HG03135 (cell line): ENCODE data around the gene GRIN1.

ENCODE experiments used
- ATAC-seq: cut with Tn5 transposase; IDR thresholded peaks from one replicate; pipeline ENCODE4 v1.9.1; 2021; ENCODE audit warnings: mild to moderate bottlenecking, moderate library complexity; ENCODE audit not compliant: unreplicated experiment

GRIN1 gene

GRCh38 chr9:137189297-137190295 is 50.6 kb downstream of the GRIN1 start:
- no peak for ATAC-seq

- no peak for ATAC-seq
Observed at GRCh38 chr9:137190315-137190856, 51.4 kb downstream of the GRIN1 start.

- ATAC-seq, result no peak
Observed at GRCh38 chr9:137191245-137191644, 52.3 kb downstream of the GRIN1 start.

DNA sequence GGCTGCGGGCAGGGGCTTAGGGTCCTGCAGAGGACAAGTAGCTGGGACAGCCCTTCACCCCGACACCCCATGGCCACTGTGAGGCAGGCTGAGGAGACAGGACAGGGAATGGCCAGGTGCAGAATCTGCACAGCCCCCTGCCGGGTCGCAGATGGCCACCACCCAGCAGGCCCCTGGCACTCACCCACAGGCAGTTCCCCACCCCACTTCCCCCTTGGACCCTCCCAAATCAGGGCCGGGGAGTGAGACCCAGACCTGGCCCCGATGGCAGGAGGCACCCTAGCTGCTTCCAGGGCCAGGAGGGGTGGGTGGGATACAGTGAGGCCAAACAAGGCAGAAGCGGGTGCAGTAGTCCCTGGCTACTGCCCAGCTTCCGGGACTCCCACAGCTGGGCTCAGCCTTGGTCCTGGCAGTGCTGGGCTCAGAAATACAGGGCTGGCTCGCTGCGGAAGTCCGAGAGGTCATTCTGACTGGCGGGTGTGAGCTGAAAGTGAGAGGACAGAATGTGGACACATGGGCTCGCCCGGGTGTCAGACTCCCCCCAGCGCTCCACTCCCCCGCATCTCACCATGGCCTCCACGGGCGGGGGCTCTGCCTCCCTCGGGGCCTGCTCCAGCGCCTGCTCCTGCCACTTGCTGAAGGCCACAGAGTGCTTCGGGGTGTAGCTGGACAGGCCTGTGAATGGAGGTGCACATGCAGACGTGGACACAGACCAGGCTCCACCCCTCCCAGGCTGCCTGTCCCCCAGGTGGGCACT is 52.9 kb downstream of the GRIN1 start:
- no peak for ATAC-seq

GRCh38 chr9:137192448-137192780 is 53.5 kb downstream of the GRIN1 start:
- no peak for ATAC-seq

- ATAC-seq, result no peak
Observed at GRCh38 chr9:137192859-137193258, 53.9 kb downstream of the GRIN1 start.

GRCh38 chr9:137193771-137194170 is 54.8 kb downstream of the GRIN1 start:
- ATAC-seq, result no peak

GRCh38 chr9:137194388-137194787 is 55.4 kb downstream of the GRIN1 start:
- no peak for ATAC-seq

DNA sequence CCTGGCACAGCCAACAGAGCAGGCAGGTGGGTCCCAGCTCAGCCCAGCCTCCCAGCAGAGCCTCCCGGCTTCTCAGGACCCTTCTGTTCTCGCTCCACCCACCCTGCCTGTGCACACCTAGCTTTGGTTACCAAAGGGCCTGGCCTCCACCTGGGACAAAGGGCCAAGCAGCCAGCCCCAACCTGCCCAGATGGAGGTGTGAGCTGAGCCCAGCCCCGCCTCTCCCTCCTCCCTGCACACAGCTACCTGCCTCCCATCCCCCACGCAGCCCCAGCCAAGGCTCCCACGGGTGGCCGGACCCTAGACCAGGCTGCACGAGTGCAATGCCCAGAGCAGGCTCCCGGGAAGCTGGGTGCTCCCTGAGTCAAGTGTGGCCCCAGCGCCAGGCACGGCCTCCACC is 56.0 kb downstream of the GRIN1 start:
- ATAC-seq, result no peak

DNA sequence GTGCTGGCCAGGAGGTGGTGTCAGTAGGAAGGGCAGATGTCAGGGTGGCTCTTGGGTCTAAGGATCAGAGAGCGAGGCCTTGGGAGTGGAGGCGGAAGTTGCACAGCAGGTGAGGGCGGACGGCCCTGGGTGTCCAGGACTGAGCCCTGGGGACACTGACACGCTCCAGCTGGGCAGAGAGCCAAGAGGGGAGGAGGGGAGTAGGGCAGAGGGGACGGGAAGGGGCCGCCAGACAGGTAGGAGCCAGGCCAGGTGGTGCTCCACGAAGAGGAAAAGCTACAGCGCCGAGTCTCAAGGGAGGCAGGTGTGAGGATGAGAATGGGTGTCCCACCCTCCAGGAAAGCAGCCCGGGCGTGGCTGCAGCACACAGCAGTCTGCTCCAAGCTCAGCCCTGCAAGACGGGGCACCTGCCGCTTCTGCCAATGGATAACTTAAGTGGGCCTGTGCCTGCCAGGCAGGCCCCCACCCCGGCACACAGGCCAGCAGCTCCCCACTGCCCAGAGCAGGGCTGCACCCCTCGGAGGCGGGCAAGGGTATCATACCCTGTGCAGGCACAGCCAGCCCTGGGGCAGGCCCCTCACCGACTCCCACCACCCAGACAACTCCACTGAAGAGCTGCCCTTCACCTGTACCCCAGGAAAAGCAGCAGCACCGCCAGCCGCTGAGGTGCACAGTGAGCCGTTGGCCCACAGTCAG is 56.7 kb downstream of the GRIN1 start:
- ATAC-seq, result no peak

GRCh38 chr9:137198051-137198901 is 59.3 kb downstream of the GRIN1 start:
- no peak for ATAC-seq

DNA sequence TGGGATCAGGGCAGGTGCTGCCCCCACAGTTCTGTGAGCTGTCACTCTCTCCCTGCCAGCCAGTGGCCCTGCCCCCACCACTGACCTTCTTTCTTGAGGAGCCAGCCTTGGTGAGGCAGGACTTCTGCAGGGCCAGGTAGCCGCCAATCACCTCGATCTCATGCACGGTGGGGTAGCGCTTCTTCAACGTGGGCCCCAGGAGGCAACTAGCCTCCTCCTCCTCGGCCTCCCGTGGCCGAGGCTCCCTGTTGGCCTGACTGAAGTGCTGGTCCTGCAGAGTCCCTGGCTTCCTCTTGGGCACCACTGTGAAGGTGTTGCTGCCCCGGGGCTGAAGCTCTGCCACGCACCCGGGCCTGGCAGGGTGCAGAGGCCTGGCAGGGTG is 59.9 kb downstream of the GRIN1 start:
- ATAC-seq, result no peak

DNA sequence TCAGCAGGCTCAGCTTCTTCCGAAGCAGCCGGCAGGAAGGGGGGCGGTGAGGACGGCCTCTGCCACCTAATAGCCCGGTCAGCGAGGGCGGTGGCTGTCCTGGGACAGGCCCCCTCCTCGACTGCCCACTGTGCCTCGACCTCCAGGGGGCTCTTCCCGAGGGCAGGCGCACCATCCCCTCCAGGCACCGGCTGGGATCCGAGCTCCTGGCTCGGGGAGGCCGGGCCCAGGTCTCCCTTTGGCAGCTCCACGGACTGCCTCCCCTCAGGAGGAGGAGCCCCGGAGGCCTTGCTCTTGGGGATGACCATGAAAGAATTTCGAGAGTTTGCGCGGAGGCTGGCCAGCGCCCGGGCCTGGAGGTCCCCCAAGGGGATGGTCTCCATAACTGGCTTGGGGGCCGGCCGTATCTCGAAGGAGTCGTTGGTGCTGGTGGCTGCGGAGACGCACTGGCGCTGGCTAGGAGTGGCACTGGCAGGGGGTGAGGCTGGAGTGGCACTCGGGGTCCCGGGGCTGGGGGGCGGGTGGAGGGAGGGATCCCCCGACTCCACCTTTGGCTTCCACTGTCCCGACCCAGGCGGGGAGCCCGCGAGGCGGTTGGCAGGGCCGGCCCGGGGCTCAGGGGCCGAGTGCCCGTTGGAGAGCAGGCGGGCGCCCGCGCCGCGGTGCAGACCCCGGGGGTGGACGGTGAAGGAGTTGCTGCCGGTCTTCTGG is 60.6 kb downstream of the GRIN1 start:
- no peak for ATAC-seq

- peak; percentile 84 for ATAC-seq
Observed at GRCh38 chr9:137200311-137201204, 61.6 kb downstream of the GRIN1 start, which contains the start of gene TPRN. TPRN (minus strand) TSS chr9:137200741; CDS start chr9:137200711, 30 bp downstream.

GRCh38 chr9:137201205-137201868 is 62.4 kb downstream of the GRIN1 start:
- ATAC-seq, result no peak

DNA sequence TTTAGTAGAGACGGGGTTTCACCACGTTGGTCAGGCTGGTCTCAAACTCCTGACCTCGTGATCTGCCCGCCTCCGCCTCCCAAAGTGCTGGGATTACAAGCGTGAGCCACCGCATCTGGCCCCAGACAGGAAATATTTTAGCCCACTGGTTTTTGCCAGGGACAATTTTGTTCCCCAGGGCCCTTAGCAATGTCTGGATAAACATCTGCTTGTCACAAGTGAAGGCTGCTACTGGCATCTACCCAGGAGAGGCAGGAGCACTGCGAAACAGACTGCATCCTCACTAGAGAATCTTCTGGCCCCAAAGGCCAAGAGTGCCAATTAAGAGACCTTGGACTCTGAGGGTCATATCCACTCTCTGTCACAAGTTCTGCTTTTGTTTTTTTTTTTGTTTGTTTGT is 64.0 kb downstream of the GRIN1 start:
- no peak for ATAC-seq

GRCh38 chr9:137204731-137205125 is 65.8 kb downstream of the GRIN1 start:
- no peak for ATAC-seq
